SU-DHL-6 (cell line): ENCODE data around the gene ANKRD63.

ENCODE experiments used
- H2AFZ ChIP-seq: fragments of 200-600 bp; sonication (generic); 2 replicates; pipeline ENCODE4 v1.6.1; 2014; ENCODE audit warnings: low read depth, mild to moderate bottlenecking, moderate library complexity, mixed read lengths, antibody characterized with exemption, low read length; ENCODE audit not compliant: severe bottlenecking
- H3F3A ChIP-seq: fragments of 200-600 bp; shearing (Covaris generic); 2 replicates; pipeline ENCODE4 v1.6.0; 2016; ENCODE audit warnings: antibody characterized with exemption, mild to moderate bottlenecking; ENCODE audit not compliant: insufficient read depth
- H3K27ac ChIP-seq: fragments of 200-600 bp; sonication (generic); 2 replicates; pipeline ENCODE4 v1.5.1; 2016; ENCODE audit warnings: low read depth, mild to moderate bottlenecking, low read length, moderate library complexity, mixed read lengths
- H3K27me3 ChIP-seq: fragments of 200-600 bp; sonication (generic), shearing (Covaris generic); 2 replicates; pipeline ENCODE4 v1.6.0; 2014; ENCODE audit warnings: mild to moderate bottlenecking, low read length
- H3K36me3 ChIP-seq: fragments of 200-600 bp; sonication (generic); 2 replicates; pipeline ENCODE4 v1.6.1; 2014; ENCODE audit warnings: mild to moderate bottlenecking, low read length, mixed read lengths
- H3K4me2 ChIP-seq: fragments of 300-600, 200-600 bp; shearing (Covaris generic), sonication (generic); 2 replicates; pipeline ENCODE4 v1.6.0; 2014; ENCODE audit warnings: low read length, low read depth, mild to moderate bottlenecking; ENCODE audit not compliant: poor library complexity, severe bottlenecking
- H3K4me3 ChIP-seq: fragments of 200-600 bp; sonication (generic); 2 replicates; pipeline ENCODE4 v1.5.1; 2014; ENCODE audit warnings: antibody characterized with exemption, low read length, mild to moderate bottlenecking, mixed read lengths; ENCODE audit not compliant: insufficient read depth, poor library complexity, severe bottlenecking
- H3K79me2 ChIP-seq: fragments of 200-600 bp; sonication (generic); 2 replicates; pipeline ENCODE4 v1.6.1; 2014; ENCODE audit warnings: mild to moderate bottlenecking, low read length, moderate library complexity; ENCODE audit not compliant: insufficient read depth
- H3K9ac ChIP-seq: fragments of 200-600 bp; sonication (generic); 2 replicates; pipeline ENCODE4 v1.7.0; 2014; ENCODE audit warnings: mild to moderate bottlenecking, low read length
- H3K9me2 ChIP-seq: fragments of 200-600 bp; sonication (generic); replicated peaks from 2 replicates; pipeline ENCODE4 v1.6.1; 2014; ENCODE audit warnings: low read length; ENCODE audit not compliant: insufficient read depth
- H3K9me3 ChIP-seq: fragments of 200-600 bp; sonication (generic); 2 replicates; pipeline ENCODE4 v1.6.1; 2014; ENCODE audit warnings: low read length, mixed read lengths; ENCODE audit not compliant: insufficient read depth
- H4K20me1 ChIP-seq: fragments of 200-600 bp; sonication (generic); 2 replicates; pipeline ENCODE4 v1.6.1; 2014; ENCODE audit warnings: low read depth, mild to moderate bottlenecking, antibody characterized with exemption, low read length, moderate library complexity, mixed read lengths
- CTCF ChIP-seq: fragments of 200-600 bp; sonication (generic); IDR thresholded peaks from one replicate; pipeline ENCODE4 v1.5.1; 2017; ENCODE audit warnings: antibody characterized with exemption, mild to moderate bottlenecking, low read length, moderate library complexity; ENCODE audit not compliant: insufficient read depth, poor library complexity, severe bottlenecking
- EZH2phosphoT487 ChIP-seq: fragments of 200-600 bp; sonication (generic), shearing (Covaris generic); conservative IDR thresholded peaks from 2 replicates; pipeline ENCODE4 v1.6.1; 2018; ENCODE audit warnings: mild to moderate bottlenecking, antibody characterized with exemption, low read length, moderate library complexity, mixed read lengths

The ANKRD63 gene

GRCh38 chr15:40310993-40311392 lies 28.1 kb upstream of the ANKRD63 start:
- no peak for TF ChIP-seq CTCF
- no peaks in the 10 kb centered on the region for H3K9me2 ChIP-seq

GRCh38 chr15:40310001-40310959 lies 27.4 kb upstream of the ANKRD63 start:
- H3K9me3 ChIP-seq, result no peaks in the 10 kb centered on the region
- H4K20me1 ChIP-seq, result no peaks in the 10 kb centered on the region
- no peaks in the 10 kb centered on the region for H3K9me2 ChIP-seq
- H3K4me2 ChIP-seq, result no peak overlapping the region
- H3F3A ChIP-seq, result no peaks in the 10 kb centered on the region
- no peak overlapping the region for H3K27ac ChIP-seq
- H2AFZ ChIP-seq, result no peak overlapping the region
- no peaks in the 10 kb centered on the region for H3K36me3 ChIP-seq
- H3K9ac ChIP-seq, result no peak overlapping the region
- TF ChIP-seq EZH2phosphoT487 (no peak), CTCF (peak; percentile 57)
- H3K4me3 ChIP-seq, result no peak overlapping the region
- H3K27me3 ChIP-seq, result no peaks in the 10 kb centered on the region
- H3K79me2 ChIP-seq, result no peaks in the 10 kb centered on the region

More at GRCh38 chr15:40310993-40311392, 28.1 kb upstream of the ANKRD63 start:
- no peak overlapping the region for H3K27ac ChIP-seq
- no peak overlapping the region for H2AFZ ChIP-seq
- no peak overlapping the region for H3K9ac ChIP-seq
- no peaks in the 10 kb centered on the region for H3K27me3 ChIP-seq
- H3K4me2 ChIP-seq, result no peak overlapping the region
- no peaks in the 10 kb centered on the region for H3F3A ChIP-seq
- no peaks in the 10 kb centered on the region for H3K36me3 ChIP-seq
- H4K20me1 ChIP-seq, result no peaks in the 10 kb centered on the region
- H3K9me3 ChIP-seq, result no peaks in the 10 kb centered on the region
- no peaks in the 10 kb centered on the region for H3K79me2 ChIP-seq
- H3K4me3 ChIP-seq, result no peak overlapping the region

GRCh38 chr15:40309344-40309862 lies 26.5 kb upstream of the ANKRD63 start:
- H2AFZ ChIP-seq, result no peak overlapping the region
- H3K9ac ChIP-seq, result no peak overlapping the region
- no peaks in the 10 kb centered on the region for H3K36me3 ChIP-seq
- H3K4me2 ChIP-seq, result no peak overlapping the region
- no peaks in the 10 kb centered on the region for H3K9me2 ChIP-seq
- H3K9me3 ChIP-seq, result no peaks in the 10 kb centered on the region
- TF ChIP-seq CTCF, result no peak
- no peak for TF ChIP-seq EZH2phosphoT487
- H3F3A ChIP-seq, result no peaks in the 10 kb centered on the region
- H3K27me3 ChIP-seq, result no peaks in the 10 kb centered on the region
- H3K4me3 ChIP-seq, result no peak overlapping the region
- no peaks in the 10 kb centered on the region for H4K20me1 ChIP-seq
- H3K79me2 ChIP-seq, result no peaks in the 10 kb centered on the region
- H3K27ac ChIP-seq, result no peak overlapping the region
